Parathyroid adenoma (tissue), 2 donors: ENCODE results near the gene TUSC2.
A peak's percentile ranks its signal among the peaks of the same experiment; 100 is the strongest.

Experiments used
- H2AFZ ChIP-seq: fragments of 300-600 bp; sonication (generic); one replicate; pipeline ENCODE4 v1.7.0; 2017; ENCODE audit warnings: antibody characterized with exemption, mild to moderate bottlenecking
- H3K27ac ChIP-seq: fragments of 300-600 bp; sonication (generic); one replicate; pipeline ENCODE4 v1.7.0; 2017
- H3K27me3 ChIP-seq: fragments of 300-600 bp; sonication (generic); one replicate; pipeline ENCODE4 v1.7.0; 2017; ENCODE audit warnings: low read length; ENCODE audit not compliant: control insufficient read depth, insufficient read depth
- H3K36me3 ChIP-seq: fragments of 300-600 bp; sonication (generic); one replicate; pipeline ENCODE4 v1.7.0; 2017; ENCODE audit warnings: low read length; ENCODE audit not compliant: control insufficient read depth, insufficient read depth
- H3K4me1 ChIP-seq: fragments of 300-600 bp; sonication (generic); one replicate; pipeline ENCODE4 v1.7.0; 2017; ENCODE audit warnings: control low read depth
- H3K4me2 ChIP-seq: fragments of 300-600 bp; sonication (generic); one replicate; pipeline ENCODE4 v1.7.0; 2017; ENCODE audit warnings: low read length
- H3K4me3 ChIP-seq: fragments of 300-600 bp; sonication (generic); one replicate; pipeline ENCODE4 v1.7.0; 2017; ENCODE audit warnings: low read depth, low read length
- H3K79me2 ChIP-seq: fragments of 300-600 bp; sonication (generic); one replicate; pipeline ENCODE4 v1.7.0; 2017; ENCODE audit warnings: control low read depth
- H3K9ac ChIP-seq: fragments of 300-600 bp; sonication (generic); one replicate; pipeline ENCODE4 v1.7.0; 2017; ENCODE audit warnings: mild to moderate bottlenecking
- H3K9me3 ChIP-seq: fragments of 300-600 bp; sonication (generic); one replicate; pipeline ENCODE4 v1.7.0; 2017; ENCODE audit warnings: low read length; ENCODE audit not compliant: control insufficient read depth
- TF ChIP-seq, protein P1 (sequence below): fragments of 300-600 bp; sonication (generic); IDR thresholded peaks from one replicate; pipeline ENCODE4 v1.7.0; 2017; ENCODE audit warnings: antibody characterized with exemption, mild to moderate bottlenecking
- donor health status: primary hyperparathyroidism.

TUSC2 gene

DNA sequence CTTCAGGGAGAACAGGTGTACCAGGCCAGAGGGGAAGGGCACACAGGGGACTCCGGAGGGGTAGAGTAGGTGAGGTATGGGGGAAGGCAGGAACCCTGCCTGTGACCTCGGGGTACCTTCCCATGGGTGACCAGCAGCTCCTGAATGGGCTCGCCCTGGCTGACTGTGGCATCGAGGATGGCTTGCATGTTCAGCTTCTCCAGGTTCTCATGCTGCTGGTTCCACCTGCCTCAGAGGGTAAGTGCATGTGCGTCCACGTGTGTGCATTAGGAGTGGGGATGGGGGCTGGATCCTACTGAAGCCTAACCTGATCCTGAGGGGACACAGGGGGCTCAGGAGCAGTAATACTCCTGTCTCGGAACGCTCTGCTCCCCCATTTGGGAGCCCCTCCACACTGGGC lies 17.0 kb upstream of the TUSC2 start:
- Histone ChIP-seq H3K27ac (no peak overlapping the region), H3K4me1 (peaks cover 31% of the 10 kb centered on the region)

DNA sequence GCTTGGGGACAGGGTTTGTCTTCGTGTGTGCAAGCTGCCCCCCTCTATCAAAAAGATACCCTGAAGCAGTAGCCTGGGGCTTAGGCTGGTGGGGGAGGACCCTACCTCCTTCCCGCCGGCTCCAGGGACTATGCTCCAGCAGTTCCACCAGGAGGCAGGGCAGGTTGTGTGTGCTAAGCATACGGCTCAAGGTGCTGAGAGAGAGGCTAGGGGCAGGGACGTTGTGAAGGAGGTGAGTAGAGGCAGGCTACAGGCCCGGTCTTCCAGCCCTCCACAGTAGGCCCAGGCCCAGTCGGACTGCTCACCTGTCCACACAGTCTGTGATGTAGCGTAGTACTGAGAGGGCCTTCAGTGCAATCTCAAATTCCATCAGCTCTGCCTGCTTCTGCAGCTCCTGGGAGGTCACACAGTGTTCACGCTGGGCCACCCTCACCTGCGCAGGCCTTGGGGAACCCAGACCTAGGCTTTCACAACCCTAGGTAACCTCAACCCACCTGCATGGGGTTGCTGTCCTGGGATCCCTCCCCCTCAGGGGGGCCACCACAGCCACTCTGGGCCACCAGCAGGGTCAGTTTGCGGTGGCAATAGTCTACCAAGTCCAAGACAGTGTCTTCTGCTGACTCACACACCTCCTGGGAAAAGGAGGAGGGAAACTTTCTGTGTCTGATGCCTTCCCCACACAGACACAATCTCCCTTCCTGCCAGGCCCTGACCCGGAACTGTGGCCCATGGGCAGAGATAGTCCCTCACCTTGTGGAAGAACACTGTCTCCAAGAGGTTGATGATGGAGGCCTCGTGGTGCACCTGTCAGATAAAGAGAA lies 15.0 kb upstream of the TUSC2 start:
- TF ChIP-seq, protein P1, sequence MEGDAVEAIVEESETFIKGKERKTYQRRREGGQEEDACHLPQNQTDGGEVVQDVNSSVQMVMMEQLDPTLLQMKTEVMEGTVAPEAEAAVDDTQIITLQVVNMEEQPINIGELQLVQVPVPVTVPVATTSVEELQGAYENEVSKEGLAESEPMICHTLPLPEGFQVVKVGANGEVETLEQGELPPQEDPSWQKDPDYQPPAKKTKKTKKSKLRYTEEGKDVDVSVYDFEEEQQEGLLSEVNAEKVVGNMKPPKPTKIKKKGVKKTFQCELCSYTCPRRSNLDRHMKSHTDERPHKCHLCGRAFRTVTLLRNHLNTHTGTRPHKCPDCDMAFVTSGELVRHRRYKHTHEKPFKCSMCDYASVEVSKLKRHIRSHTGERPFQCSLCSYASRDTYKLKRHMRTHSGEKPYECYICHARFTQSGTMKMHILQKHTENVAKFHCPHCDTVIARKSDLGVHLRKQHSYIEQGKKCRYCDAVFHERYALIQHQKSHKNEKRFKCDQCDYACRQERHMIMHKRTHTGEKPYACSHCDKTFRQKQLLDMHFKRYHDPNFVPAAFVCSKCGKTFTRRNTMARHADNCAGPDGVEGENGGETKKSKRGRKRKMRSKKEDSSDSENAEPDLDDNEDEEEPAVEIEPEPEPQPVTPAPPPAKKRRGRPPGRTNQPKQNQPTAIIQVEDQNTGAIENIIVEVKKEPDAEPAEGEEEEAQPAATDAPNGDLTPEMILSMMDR, result no peak
- peak overlapping the region; percentile 49 for H3K27ac ChIP-seq
- H3K79me2 ChIP-seq, result no peaks in the 10 kb centered on the region
- H3K36me3 ChIP-seq, result no peaks in the 10 kb centered on the region
- peak overlapping the region; percentile 63 for H2AFZ ChIP-seq
- H3K9me3 ChIP-seq, result no peaks in the 10 kb centered on the region
- H3K4me1 ChIP-seq, result peaks cover 22% of the 10 kb centered on the region
- no peak overlapping the region for H3K9ac ChIP-seq
- H3K4me2 ChIP-seq, result no peak overlapping the region
- no peak overlapping the region for H3K4me3 ChIP-seq
- H3K27me3 ChIP-seq, result no peaks in the 10 kb centered on the region

More for the DNA sequence above, 17.0 kb upstream of the TUSC2 start:
- Histone ChIP-seq H3K9me3 (no peaks in the 10 kb centered on the region), H3K4me3 (peak overlapping the region; percentile 64), H3K36me3 (no peaks in the 10 kb centered on the region), H2AFZ (peak overlapping the region; percentile 92), H3K79me2 (peaks cover 9% of the 10 kb centered on the region), H3K9ac (no peak overlapping the region), H3K27me3 (no peaks in the 10 kb centered on the region), H3K4me2 (peak overlapping the region; percentile 98)
- TF ChIP-seq, protein P1, result no peak

DNA sequence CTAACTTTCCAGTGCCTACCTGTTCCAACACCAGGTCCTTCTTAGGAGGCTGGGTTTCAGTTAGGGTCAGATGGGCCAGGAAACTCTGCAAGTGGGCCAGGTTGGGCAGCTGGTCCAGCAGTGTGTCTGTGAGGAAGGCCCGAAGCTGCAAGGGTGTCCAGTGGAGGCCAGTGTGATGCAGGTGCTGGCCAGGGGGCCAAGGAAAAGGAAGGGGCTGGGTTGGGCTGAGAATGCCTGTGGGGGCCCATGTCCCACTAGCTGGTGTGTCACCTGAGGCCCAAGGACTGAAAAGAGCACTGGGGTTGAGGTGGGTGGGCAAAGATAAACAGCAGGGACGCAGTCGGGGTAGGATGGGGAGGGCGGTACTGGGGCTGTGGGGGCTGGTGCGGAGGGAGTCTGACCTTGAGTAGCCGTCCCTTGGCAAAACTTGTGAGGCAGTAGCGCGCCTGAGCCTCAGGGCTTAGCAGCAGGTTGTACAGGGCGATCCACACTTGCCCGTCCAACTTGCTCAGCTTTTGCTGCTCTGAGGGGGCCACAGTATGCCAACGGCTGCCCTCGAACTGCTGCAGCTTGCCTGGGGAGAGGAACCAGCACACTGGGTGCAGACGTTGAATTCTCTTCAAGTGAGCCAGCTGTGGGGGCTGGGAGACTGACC lies 14.1 kb upstream of the TUSC2 start:
- Histone ChIP-seq H3K4me3 (no peak overlapping the region), H3K4me1 (peaks cover 22% of the 10 kb centered on the region)

DNA sequence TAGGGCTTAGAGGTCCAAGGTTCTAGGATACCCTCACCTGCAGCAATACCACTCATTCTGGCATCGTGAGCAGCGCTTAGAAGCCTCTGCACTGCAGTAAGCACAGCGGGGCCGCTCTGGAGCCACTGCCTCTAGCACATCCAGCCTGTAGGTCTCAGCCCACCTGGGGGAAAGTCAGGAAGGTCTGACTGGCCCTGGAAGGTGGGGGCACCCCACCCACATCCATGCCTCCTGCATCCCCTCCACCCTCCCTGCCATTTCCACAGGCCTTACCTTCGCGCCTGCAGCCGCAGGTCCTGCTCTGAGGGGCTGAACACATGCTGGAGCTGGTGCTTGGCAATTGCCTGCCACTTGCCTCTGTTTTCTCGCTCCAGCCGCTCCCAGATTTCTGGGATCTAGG lies 13.5 kb upstream of the TUSC2 start:
- Histone ChIP-seq H3K9me3 (no peaks in the 10 kb centered on the region), H2AFZ (no peak overlapping the region), H3K4me3 (no peak overlapping the region), H3K27me3 (no peaks in the 10 kb centered on the region), H3K79me2 (no peaks in the 10 kb centered on the region), H3K4me1 (peaks cover 22% of the 10 kb centered on the region), H3K4me2 (no peak overlapping the region), H3K36me3 (no peaks in the 10 kb centered on the region), H3K27ac (no peak overlapping the region), H3K9ac (no peak overlapping the region)
- TF ChIP-seq, protein P1, result no peak

More for the DNA sequence above, 14.1 kb upstream of the TUSC2 start:
- Histone ChIP-seq H3K9me3 (no peaks in the 10 kb centered on the region), H3K4me2 (no peak overlapping the region), H3K9ac (no peak overlapping the region), H3K27me3 (no peaks in the 10 kb centered on the region), H3K79me2 (no peaks in the 10 kb centered on the region), H2AFZ (no peak overlapping the region), H3K36me3 (no peaks in the 10 kb centered on the region), H3K27ac (no peak overlapping the region)
- TF ChIP-seq, protein P1, result no peak
